ENCODE results near the gene LPAR2. TPM values are rescaled to one million over a fixed set of nuclear protein-coding genes. Genes with fewer than 3 reads are reported as not detected.

The LPAR2 gene
- polyA plus RNA-seq, 1 of the 3 experiments (the other 2 are of a cell fraction), result 4.5 TPM

GRCh38 chr19:19662871-19663255 lies 34.8 kb upstream of the LPAR2 start:
- Histone ChIP-seq H3K79me2 (ENCODE audit: insufficient read depth) (peaks cover 50% of the 10 kb centered on the region), H3K4me3 (ENCODE audit: low read depth in 2 of 2, low read length in 1 of 2) (peak overlapping the region; percentile 83 to 90), H3K4me1 (ENCODE audit: control insufficient read depth in 1 of 2, insufficient read depth in 2 of 2, low read depth in 1 of 2, low read length in 1 of 2) (peaks cover 0 to 17% of the 10 kb centered on the region in 2 experiments; a peak in 2 of 4 replicates), H3K36me3 (replicated peaks in 1 of 2; ENCODE audit: control insufficient read depth in 1 of 2, insufficient read depth in 2 of 2, low read length in 1 of 2) (peaks cover 11 to 17% of the 10 kb centered on the region in 2 experiments), H2AFZ (ENCODE audit: low read depth) (no peak overlapping the region; the same call in 1 of the 2 replicates), H3F3A (replicated peaks; ENCODE audit: insufficient read depth) (no peaks in the 10 kb centered on the region), H3K9me3 (no peaks in the 10 kb centered on the region), H4K20me1 (ENCODE audit: insufficient read depth) (peaks cover 31% of the 10 kb centered on the region), H3K9ac (peak overlapping the region; percentile 86), H3K4me2 (peak overlapping the region; percentile 74), H3K27me3 (ENCODE audit: insufficient read depth) (no peaks in the 10 kb centered on the region), H3K9me2 (no peaks in the 10 kb centered on the region), H3K27ac (ENCODE audit: low read depth in 2 of 2, low read length in 1 of 2) (peak overlapping the region; percentile 88 to 92)
- ChIA-PET POLR2A (interaction anchor here (1.3 kb wide), 1 partner anchor 203 kb away, joined by 3 read pairs; the partner anchor contains the start of gene ZNF253), CTCF (interaction anchor here (1.0 to 3.1 kb wide), 6 partner anchors 9 to 131 kb away, joined by 3 to 17 read pairs (median 4); partner anchors contain the start of gene GMIP)
- DNase-seq, result no peak
- 6% methylated on average over 5 of the region's 17 CpGs for WGBS (ENCODE audit: low lambda C conversion rate)
- no peak for TF ChIP-seq FOXM1 (IDR thresholded peaks at IDR 0.05; ENCODE audit: low read depth)
- TF ChIP-seq NRF1 (IDR thresholded peaks at IDR 0.05; ENCODE audit: low read depth, low read length), result no peak
- TF ChIP-seq, protein P1, sequence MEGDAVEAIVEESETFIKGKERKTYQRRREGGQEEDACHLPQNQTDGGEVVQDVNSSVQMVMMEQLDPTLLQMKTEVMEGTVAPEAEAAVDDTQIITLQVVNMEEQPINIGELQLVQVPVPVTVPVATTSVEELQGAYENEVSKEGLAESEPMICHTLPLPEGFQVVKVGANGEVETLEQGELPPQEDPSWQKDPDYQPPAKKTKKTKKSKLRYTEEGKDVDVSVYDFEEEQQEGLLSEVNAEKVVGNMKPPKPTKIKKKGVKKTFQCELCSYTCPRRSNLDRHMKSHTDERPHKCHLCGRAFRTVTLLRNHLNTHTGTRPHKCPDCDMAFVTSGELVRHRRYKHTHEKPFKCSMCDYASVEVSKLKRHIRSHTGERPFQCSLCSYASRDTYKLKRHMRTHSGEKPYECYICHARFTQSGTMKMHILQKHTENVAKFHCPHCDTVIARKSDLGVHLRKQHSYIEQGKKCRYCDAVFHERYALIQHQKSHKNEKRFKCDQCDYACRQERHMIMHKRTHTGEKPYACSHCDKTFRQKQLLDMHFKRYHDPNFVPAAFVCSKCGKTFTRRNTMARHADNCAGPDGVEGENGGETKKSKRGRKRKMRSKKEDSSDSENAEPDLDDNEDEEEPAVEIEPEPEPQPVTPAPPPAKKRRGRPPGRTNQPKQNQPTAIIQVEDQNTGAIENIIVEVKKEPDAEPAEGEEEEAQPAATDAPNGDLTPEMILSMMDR (IDR thresholded peaks at IDR 0.05), result no peak
- TF ChIP-seq GATA2 (CRISPR knock-in tag; IDR thresholded peaks at IDR 0.05), result no peak

- no peaks in the 10 kb centered on the region for H3K9me3 ChIP-seq
- peaks cover 31% of the 10 kb centered on the region for H4K20me1 ChIP-seq (ENCODE audit: insufficient read depth)
- peak overlapping the region; percentile 86 for H3K9ac ChIP-seq
- H3K4me1 ChIP-seq (ENCODE audit: control insufficient read depth in 1 of 2, insufficient read depth in 2 of 2, low read depth in 1 of 2, low read length in 1 of 2), result peaks cover 0 to 17% of the 10 kb centered on the region in 2 experiments; a peak in 2 of 4 replicates
- H3F3A ChIP-seq (replicated peaks; ENCODE audit: insufficient read depth), result no peaks in the 10 kb centered on the region
- no peak overlapping the region for H2AFZ ChIP-seq (ENCODE audit: low read depth)
- H3K36me3 ChIP-seq (replicated peaks in 1 of 2; ENCODE audit: control insufficient read depth in 1 of 2, insufficient read depth in 2 of 2, low read length in 1 of 2), result peaks cover 15 to 21% of the 10 kb centered on the region in 2 experiments
- no peak for DNase-seq
- peaks cover 50% of the 10 kb centered on the region for H3K79me2 ChIP-seq (ENCODE audit: insufficient read depth)
- H3K4me3 ChIP-seq (ENCODE audit: low read depth in 2 of 2, low read length in 1 of 2), result peak overlapping the region; percentile 83 to 90
- H3K9me2 ChIP-seq, result no peaks in the 10 kb centered on the region
- CTCF ChIA-PET, result interaction anchor here (1.0 to 3.1 kb wide), 4 partner anchors 9 to 130 kb away, joined by 4 to 17 read pairs (median 11); partner anchors contain the start of gene GMIP
- H3K4me2 ChIP-seq, result peak overlapping the region; percentile 74
- TF ChIP-seq MXI1 (IDR thresholded peaks at IDR 0.05; ENCODE audit: low read depth, low read length) (no peak), ELF1 (IDR thresholded peaks at IDR 0.05) (no peak), GATA2 (CRISPR knock-in tag; IDR thresholded peaks at IDR 0.05) (no peak), PBX3 (IDR thresholded peaks at IDR 0.05) (no peak), JUND (IDR thresholded peaks at IDR 0.05) (no peak), FOXM1 (IDR thresholded peaks at IDR 0.05; ENCODE audit: low read depth) (no peak), RCOR1 (IDR thresholded peaks at IDR 0.05; ENCODE audit: low read length) (no peak), USF2 (IDR thresholded peaks at IDR 0.05; ENCODE audit: borderline replicate concordance, low read depth, low read length) (no peak)
- TF ChIP-seq, protein P2, sequence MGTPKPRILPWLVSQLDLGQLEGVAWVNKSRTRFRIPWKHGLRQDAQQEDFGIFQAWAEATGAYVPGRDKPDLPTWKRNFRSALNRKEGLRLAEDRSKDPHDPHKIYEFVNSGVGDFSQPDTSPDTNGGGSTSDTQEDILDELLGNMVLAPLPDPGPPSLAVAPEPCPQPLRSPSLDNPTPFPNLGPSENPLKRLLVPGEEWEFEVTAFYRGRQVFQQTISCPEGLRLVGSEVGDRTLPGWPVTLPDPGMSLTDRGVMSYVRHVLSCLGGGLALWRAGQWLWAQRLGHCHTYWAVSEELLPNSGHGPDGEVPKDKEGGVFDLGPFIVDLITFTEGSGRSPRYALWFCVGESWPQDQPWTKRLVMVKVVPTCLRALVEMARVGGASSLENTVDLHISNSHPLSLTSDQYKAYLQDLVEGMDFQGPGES (IDR thresholded peaks at IDR 0.05; ENCODE audit: low read depth, low read length), result no peak
- no peaks in the 10 kb centered on the region for H3K27me3 ChIP-seq (ENCODE audit: insufficient read depth)
- 31% methylated on average over 7 of the region's 8 CpGs for WGBS (ENCODE audit: low lambda C conversion rate)
- peak overlapping the region; percentile 88 to 92; a peak in 2 of 4 replicates for H3K27ac ChIP-seq (ENCODE audit: low read depth in 2 of 2, low read length in 1 of 2)
- POLR2A ChIA-PET, result interaction anchor here (1.0 to 1.3 kb wide), 2 partner anchors 114 to 204 kb away, joined by 3 read pairs; partner anchors contain the start of gene ZNF253
Observed at GRCh38 chr19:19662344-19662743, 34.3 kb upstream of the LPAR2 start.
